ENCODE measurements around the gene DOLK. TPM values are rescaled to one million over a fixed set of nuclear protein-coding genes. Genes with fewer than 3 reads are reported as not detected.

The DOLK gene
- polyA plus RNA-seq, 1 of the 3 experiments (the other 2 are of a cell fraction) = 23.1 TPM

DNA sequence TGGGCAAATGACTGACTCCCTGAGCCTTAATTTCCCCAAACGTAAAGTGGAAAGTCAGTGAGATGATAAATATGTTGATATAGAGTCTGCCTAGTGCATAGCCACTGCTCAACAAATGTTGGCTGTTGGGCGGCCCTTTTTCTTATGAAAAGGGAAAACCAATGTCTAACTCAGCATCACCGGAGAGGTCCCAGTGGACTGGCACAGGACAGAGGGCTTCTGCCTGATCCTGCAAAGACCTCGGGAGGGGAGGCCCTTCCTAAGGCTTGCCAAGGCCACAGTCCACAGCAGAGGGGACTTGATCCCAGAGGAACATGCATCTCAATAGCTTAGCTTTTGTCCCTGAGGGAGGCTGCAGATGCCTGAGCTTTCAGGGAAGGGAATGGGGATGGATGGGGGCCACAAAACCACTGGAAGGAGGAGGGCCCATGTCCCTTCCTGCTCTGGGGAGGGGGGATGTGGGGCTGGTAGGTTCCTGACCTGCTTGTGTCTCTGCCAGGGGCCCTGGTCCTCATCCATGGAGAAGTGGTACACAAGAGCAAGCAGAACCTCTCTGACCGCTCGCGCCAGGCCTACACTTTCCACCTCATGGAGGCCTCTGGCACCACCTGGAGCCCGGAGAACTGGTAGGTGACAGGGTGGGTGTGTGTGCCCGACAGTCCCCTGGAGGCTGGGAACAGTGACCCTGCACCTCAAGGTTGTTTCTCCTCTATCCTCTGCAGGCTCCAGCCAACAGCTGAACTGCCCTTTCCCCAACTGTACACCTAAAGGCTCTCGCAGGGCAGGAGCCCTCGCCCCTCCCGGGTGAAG, 6.3 kb downstream of the DOLK start (continued):
- TF ChIP-seq, protein P1, sequence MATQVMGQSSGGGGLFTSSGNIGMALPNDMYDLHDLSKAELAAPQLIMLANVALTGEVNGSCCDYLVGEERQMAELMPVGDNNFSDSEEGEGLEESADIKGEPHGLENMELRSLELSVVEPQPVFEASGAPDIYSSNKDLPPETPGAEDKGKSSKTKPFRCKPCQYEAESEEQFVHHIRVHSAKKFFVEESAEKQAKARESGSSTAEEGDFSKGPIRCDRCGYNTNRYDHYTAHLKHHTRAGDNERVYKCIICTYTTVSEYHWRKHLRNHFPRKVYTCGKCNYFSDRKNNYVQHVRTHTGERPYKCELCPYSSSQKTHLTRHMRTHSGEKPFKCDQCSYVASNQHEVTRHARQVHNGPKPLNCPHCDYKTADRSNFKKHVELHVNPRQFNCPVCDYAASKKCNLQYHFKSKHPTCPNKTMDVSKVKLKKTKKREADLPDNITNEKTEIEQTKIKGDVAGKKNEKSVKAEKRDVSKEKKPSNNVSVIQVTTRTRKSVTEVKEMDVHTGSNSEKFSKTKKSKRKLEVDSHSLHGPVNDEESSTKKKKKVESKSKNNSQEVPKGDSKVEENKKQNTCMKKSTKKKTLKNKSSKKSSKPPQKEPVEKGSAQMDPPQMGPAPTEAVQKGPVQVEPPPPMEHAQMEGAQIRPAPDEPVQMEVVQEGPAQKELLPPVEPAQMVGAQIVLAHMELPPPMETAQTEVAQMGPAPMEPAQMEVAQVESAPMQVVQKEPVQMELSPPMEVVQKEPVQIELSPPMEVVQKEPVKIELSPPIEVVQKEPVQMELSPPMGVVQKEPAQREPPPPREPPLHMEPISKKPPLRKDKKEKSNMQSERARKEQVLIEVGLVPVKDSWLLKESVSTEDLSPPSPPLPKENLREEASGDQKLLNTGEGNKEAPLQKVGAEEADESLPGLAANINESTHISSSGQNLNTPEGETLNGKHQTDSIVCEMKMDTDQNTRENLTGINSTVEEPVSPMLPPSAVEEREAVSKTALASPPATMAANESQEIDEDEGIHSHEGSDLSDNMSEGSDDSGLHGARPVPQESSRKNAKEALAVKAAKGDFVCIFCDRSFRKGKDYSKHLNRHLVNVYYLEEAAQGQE (IDR thresholded peaks at IDR 0.05; ENCODE audit: low read depth, low read length) = no peak
- TF ChIP-seq, protein P2, sequence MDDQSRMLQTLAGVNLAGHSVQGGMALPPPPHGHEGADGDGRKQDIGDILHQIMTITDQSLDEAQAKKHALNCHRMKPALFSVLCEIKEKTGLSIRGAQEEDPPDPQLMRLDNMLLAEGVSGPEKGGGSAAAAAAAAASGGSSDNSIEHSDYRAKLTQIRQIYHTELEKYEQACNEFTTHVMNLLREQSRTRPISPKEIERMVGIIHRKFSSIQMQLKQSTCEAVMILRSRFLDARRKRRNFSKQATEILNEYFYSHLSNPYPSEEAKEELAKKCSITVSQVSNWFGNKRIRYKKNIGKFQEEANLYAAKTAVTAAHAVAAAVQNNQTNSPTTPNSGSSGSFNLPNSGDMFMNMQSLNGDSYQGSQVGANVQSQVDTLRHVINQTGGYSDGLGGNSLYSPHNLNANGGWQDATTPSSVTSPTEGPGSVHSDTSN (IDR thresholded peaks at IDR 0.05) = no peak
- TF ChIP-seq TCF12 (IDR thresholded peaks at IDR 0.05) = no peak

DNA sequence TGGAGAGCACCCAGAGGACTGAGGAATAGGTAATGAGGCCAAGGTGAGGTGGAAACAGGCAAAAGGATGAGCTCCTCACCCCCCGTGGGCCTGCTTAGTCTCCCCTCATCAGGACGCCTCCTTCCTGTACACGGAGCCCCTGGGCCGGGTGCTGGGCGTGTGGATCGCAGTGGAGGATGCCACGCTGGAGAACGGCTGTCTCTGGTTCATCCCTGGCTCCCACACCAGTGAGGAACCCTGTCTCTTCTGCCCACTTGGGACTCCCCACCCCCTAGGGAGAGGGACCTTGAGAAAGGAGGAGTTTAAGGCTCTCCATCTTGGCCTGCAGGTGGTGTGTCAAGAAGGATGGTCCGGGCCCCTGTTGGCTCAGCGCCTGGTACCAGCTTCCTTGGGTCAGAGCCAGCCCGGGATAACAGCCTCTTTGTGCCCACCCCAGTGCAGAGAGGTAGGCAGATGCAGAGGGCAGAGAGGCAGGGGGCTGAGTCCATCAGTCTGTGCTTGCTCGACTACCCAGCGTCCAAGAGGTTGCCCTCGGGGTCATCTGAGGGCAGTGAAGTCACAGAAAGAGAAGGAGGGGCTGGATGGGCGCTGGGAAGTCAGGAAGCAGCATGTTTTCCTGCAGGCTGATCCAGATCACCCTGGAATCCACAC, 7.0 kb downstream of the DOLK start:
- 62% methylated on average over 9 of the region's 15 CpGs for WGBS (ENCODE audit: low lambda C conversion rate)
- peaks cover 0 to 7% of the 10 kb centered on the region in 2 experiments for H3K36me3 ChIP-seq (replicated peaks in 1 of 2; ENCODE audit: control insufficient read depth in 1 of 2, insufficient read depth in 2 of 2, low read length in 1 of 2)
- H2AFZ ChIP-seq (ENCODE audit: low read depth) = 0 out of 2 replicates have a peak overlapping the region, but pooled peaks have one; percentile 8
- DNase-seq = peak; percentile 66
- peaks cover 3% of the 10 kb centered on the region for H3K79me2 ChIP-seq (ENCODE audit: insufficient read depth)
- no peak overlapping the region; the same call in 1 of the 2 replicates for H3K4me2 ChIP-seq
- no peak overlapping the region; a peak in 1 of 4 replicates for H3K27ac ChIP-seq (ENCODE audit: low read depth in 2 of 2, low read length in 1 of 2)
- no peaks in the 10 kb centered on the region for H3K9me2 ChIP-seq
- H3K4me1 ChIP-seq (ENCODE audit: control insufficient read depth in 1 of 2, insufficient read depth in 2 of 2, low read depth in 1 of 2, low read length in 1 of 2) = peaks cover 6 to 15% of the 10 kb centered on the region in 2 experiments; a peak in 2 of 4 replicates
- no peaks in the 10 kb centered on the region for H3F3A ChIP-seq (replicated peaks; ENCODE audit: insufficient read depth)
- H4K20me1 ChIP-seq (ENCODE audit: insufficient read depth) = no peaks in the 10 kb centered on the region
- no peak overlapping the region for H3K4me3 ChIP-seq (ENCODE audit: low read depth in 2 of 2, low read length in 1 of 2)
- CTCF ChIA-PET = no interaction called here
- TF ChIP-seq JUND (IDR thresholded peaks at IDR 0.05) (no peak), GATA2 (CRISPR knock-in tag; IDR thresholded peaks at IDR 0.05) (no peak), RXRA (IDR thresholded peaks at IDR 0.05; ENCODE audit: borderline replicate concordance, low read depth) (peak; percentile 40; the same call in 1 of the 2 replicates), TCF12 (IDR thresholded peaks at IDR 0.05) (no peak), FOXJ3 (CRISPR knock-in tag; IDR thresholded peaks at IDR 0.05) (no peak), RAD21 (IDR thresholded peaks at IDR 0.05; ENCODE audit: low read length) (no peak)
- TF ChIP-seq, protein P3, sequence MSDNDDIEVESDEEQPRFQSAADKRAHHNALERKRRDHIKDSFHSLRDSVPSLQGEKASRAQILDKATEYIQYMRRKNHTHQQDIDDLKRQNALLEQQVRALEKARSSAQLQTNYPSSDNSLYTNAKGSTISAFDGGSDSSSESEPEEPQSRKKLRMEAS (IDR thresholded peaks at IDR 0.05; ENCODE audit: low read depth) = no peak
- TF ChIP-seq, protein P4, sequence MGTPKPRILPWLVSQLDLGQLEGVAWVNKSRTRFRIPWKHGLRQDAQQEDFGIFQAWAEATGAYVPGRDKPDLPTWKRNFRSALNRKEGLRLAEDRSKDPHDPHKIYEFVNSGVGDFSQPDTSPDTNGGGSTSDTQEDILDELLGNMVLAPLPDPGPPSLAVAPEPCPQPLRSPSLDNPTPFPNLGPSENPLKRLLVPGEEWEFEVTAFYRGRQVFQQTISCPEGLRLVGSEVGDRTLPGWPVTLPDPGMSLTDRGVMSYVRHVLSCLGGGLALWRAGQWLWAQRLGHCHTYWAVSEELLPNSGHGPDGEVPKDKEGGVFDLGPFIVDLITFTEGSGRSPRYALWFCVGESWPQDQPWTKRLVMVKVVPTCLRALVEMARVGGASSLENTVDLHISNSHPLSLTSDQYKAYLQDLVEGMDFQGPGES (IDR thresholded peaks at IDR 0.05; ENCODE audit: low read depth, low read length) = no peak
- H3K9ac ChIP-seq = no peak overlapping the region
- POLR2A ChIA-PET = no interaction called here
- no peaks in the 10 kb centered on the region for H3K27me3 ChIP-seq (ENCODE audit: insufficient read depth)
- no peaks in the 10 kb centered on the region for H3K9me3 ChIP-seq
